GM10266 (cell line): ENCODE results near the gene GRIA1.

Source experiments
- DNase-seq: peaks from one replicate; pipeline ENCODE4 v3.0.0; 2012; ENCODE audit errors: extremely low spot score
- CTCF ChIP-seq: IDR thresholded peaks from 2 replicates; pipeline ENCODE4 v1.5.1; 2012; ENCODE audit warnings: mild to moderate bottlenecking, low read depth; ENCODE audit not compliant: control insufficient read depth, insufficient read depth; ENCODE audit errors: missing control alignments

GRIA1 gene

GRCh38 chr5:153674356-153674755 is 183.9 kb downstream of the GRIA1 start:
- no peak for TF ChIP-seq CTCF
- no peak for DNase-seq

DNA sequence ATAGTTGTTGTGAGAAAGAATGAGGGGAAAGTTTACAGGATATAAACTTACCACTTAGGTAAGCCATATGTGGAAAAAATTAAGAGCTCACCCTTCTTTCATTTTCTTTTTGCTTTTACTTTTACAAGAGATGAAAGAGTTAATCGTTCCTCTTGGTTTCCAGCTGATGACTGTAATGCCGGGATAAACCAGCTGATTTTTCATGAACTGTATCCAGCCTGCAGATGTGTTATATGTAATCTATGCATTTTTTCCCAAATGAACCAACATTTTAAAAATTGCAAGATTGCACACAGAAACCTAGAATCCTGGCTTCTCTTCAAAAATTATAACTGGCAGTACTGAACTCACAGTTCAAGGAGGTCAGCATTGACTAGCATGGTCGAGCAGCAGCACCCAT is 185.9 kb downstream of the GRIA1 start:
- no peak for TF ChIP-seq CTCF
- no peak for DNase-seq

DNA sequence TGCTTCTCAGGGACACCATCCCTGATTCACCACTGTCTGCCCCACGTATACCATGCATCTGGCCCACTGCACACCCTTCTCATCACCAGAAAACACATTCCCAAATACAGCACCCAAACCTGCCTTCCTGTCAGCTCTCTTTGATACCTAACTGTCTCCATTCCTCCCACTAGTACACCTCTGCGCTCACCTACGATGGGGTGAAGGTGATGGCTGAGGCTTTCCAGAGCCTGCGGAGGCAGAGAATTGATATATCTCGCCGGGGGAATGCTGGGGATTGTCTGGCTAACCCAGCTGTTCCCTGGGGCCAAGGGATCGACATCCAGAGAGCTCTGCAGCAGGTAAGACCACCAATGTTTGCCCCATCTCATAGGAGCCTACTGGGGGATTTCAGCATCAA is 186.4 kb downstream of the GRIA1 start:
- no peak for DNase-seq
- no peak for TF ChIP-seq CTCF

DNA sequence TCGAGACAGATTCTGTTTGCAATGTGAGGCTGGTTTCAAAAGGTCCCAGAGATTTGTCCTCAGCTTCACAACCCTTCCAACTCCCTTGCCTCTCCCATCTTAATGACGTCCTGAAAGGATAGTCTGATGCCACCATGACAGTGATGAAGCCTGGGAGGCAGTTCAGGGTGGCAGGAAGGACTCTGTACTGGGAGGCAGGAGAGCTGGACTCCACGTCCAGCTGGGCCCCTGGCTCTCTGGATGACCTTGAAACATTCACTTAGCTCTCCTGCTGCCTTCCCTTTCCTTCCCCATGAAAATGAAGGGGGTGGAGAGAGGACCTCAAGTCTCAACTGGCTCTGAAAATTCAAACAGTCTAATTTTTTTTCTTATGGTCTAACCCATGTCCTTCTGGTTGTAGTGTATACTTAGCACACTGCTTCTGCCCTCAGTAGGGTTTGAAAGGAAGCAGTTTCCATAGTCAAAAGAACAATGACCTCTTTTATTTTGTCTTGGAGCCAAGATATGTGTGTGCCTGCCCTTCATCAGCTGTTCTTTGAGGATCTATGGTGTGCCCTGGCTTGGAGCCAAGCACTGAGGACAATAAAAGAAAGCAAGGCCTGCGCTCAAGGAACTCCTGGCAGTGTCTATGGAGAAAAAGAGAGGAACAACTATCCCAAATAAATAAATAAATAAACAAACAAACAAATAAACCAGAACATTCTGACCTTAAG is 188.3 kb downstream of the GRIA1 start:
- DNase-seq: no peak
- TF ChIP-seq CTCF: no peak

GRCh38 chr5:153690236-153690635 is 199.8 kb downstream of the GRIA1 start:
- no peak for DNase-seq
- no peak for TF ChIP-seq CTCF

DNA sequence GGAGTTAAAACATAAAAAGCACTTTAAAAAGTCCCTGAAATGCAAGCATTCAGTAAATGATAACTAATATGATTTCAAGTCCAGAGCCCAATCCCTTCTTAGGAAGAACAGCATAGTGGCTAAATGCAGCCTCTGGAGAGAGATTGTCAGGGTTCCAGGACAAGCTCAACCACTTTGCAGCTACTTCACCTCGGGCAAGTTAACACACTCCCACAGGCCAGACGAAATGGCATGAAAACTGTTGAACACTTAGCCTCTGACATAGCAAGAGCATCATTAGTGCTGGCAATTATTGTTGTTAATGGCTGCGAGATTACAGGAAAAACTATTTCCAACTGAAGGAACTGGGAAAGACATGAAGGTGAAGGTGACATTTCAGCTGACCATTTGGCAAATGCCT is 205.8 kb downstream of the GRIA1 start:
- DNase-seq: no peak

More for the DNA sequence above, 205.8 kb downstream of the GRIA1 start:
- no peak for TF ChIP-seq CTCF
